RWPE1 (cell line): ENCODE data around the gene CD93.
A peak's percentile ranks its signal among the peaks of the same experiment; 100 is the strongest.

Experiments used
- CTCF ChIA-PET: fragments of 350-600 bp; sonication (Branson Sonifier 250); formaldehyde crosslinking; extraction: SDS; loops from one replicate; lab custom pipeline; 2021; lab: Yijun Ruan, JAX
- POLR2A ChIA-PET: fragments of 400-600 bp; formaldehyde crosslinking; extraction: SDS; loops from one replicate; lab custom pipeline; 2020; ENCODE audit warnings: antibody characterized with exemption; ENCODE audit not compliant: low non-redundant PET; lab: Yijun Ruan, JAX
- DNase-seq: peaks from one replicate; pipeline ENCODE4 v3.0.0; 2012; ENCODE audit warnings: low spot score
- H3K27ac ChIP-seq: fragments of 450-650 bp; 2 replicates; pipeline ENCODE4 v1.5.1; 2017
- CTCF ChIP-seq: fragments of 450-650 bp; conservative IDR thresholded peaks from 2 replicates; pipeline ENCODE4 v1.5.1; 2017; ENCODE audit warnings: low read depth, mild to moderate bottlenecking

Gene CD93

DNA sequence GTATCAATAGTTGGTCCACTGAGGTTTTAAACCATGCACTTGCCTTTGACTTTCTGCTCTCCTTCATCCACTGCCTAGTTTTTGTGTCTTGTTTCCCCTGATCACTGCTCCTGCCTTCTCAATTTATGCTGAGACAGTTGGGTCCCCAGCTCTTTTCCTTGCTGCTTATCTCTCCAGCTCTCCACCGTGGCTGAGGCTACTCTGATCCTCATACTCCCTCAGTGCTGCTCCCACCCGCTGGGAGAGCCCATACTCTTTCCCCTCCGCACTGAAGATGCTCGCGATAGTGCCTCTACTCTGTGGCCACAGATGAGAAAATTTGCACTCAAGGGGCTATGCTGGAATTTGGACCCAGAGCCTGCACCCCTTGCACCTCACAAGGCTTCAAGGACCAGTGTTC, 33.2 kb downstream of the CD93 start:
- DNase-seq = no peak
- ChIA-PET POLR2A (no interaction called here), CTCF (interaction anchor here (0.6 to 1.2 kb wide), 3 partner anchors 88 to 159 kb away, joined by 3 to 5 read pairs (median 5); no protein-coding TSS in a partner anchor)
- no peak for TF ChIP-seq CTCF
- H3K27ac ChIP-seq = no peak overlapping the region

GRCh38 chr20:23050847-23051627, 35.1 kb downstream of the CD93 start:
- POLR2A ChIA-PET = no interaction called here
- TF ChIP-seq CTCF = peak; percentile 77
- CTCF ChIA-PET = interaction anchor here (0.6 to 3.9 kb wide), 15 partner anchors 9 to 891 kb away, joined by 3 to 17 read pairs (median 3); no protein-coding TSS in a partner anchor
- peak overlapping the region; percentile 93 for H3K27ac ChIP-seq
- DNase-seq = peak; percentile 57

- peak overlapping the region; percentile 93 for H3K27ac ChIP-seq
- DNase-seq = peak; percentile 69
Measured at GRCh38 chr20:23050076-23050838, 35.9 kb downstream of the CD93 start.

DNA sequence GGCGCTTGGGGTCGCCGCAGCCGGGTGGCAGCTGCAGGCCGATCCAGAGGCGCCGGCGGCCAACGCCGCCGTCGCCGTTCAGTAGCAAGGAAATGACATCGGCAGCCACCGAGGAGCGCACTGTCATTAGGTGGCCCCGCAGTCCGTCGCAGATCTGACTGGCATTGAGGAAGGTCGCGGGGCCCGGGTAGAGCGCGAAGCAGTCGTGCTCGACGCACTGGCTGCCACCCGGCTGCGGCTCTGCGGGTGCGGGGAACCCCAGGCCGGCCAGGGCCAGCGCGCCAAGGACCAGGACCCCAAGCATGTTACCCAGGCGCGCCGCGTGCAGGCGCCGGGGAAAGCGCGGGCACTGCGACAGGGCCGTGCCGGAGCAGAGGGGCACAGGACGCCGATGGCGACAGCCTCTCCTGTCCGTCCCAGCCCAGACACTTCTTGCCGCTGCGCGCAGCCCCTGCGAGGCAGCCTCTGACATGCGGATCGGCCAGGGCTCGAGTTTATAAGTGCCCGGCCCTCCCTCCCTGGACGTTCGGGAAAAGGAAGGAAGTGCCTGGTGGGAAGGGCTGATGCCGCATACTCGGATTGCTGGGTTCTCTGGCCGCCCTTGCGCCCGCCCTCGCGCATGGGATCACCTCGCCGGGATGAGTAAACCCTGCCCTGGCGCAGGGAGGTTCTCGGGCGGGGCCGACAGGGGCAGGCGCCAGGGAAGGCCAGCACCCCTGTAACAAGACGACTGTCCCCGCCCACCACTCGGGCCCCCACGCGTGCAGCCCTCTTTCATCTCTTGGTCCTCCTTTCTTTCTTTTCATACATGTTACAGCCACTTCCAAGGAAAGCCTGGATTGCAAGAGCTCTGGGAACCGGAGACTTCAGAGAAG, 36.7 kb downstream of the CD93 start, which contains the start of gene THBD:
THBD (minus strand) TSS at position 472 of the 875 bp plus-strand sequence; CDS start at position 304, 168 bp downstream.
- POLR2A ChIA-PET = interaction anchor here (0.5 to 1.0 kb wide), 3 partner anchors 51 to 357 kb away, joined by 3 to 5 read pairs (median 3); no protein-coding TSS in a partner anchor
- H3K27ac ChIP-seq = peak within 1 kb of the TSS; percentile 93
- CTCF ChIA-PET = interaction anchor here (0.6 to 3.9 kb wide), 11 partner anchors 12 to 765 kb away, joined by 3 to 17 read pairs (median 4); no protein-coding TSS in a partner anchor
- peak; percentile 92 for DNase-seq
- TF ChIP-seq CTCF = no peak

More at GRCh38 chr20:23050076-23050838, 35.9 kb downstream of the CD93 start:
- ChIA-PET POLR2A (interaction anchor here (0.5 to 1.0 kb wide), 3 partner anchors 50 to 357 kb away, joined by 3 to 5 read pairs (median 3); no protein-coding TSS in a partner anchor), CTCF (interaction anchor here (0.7 to 3.9 kb wide), 11 partner anchors 12 to 359 kb away, joined by 3 to 17 read pairs (median 5); no protein-coding TSS in a partner anchor)
- TF ChIP-seq CTCF = no peak

DNA sequence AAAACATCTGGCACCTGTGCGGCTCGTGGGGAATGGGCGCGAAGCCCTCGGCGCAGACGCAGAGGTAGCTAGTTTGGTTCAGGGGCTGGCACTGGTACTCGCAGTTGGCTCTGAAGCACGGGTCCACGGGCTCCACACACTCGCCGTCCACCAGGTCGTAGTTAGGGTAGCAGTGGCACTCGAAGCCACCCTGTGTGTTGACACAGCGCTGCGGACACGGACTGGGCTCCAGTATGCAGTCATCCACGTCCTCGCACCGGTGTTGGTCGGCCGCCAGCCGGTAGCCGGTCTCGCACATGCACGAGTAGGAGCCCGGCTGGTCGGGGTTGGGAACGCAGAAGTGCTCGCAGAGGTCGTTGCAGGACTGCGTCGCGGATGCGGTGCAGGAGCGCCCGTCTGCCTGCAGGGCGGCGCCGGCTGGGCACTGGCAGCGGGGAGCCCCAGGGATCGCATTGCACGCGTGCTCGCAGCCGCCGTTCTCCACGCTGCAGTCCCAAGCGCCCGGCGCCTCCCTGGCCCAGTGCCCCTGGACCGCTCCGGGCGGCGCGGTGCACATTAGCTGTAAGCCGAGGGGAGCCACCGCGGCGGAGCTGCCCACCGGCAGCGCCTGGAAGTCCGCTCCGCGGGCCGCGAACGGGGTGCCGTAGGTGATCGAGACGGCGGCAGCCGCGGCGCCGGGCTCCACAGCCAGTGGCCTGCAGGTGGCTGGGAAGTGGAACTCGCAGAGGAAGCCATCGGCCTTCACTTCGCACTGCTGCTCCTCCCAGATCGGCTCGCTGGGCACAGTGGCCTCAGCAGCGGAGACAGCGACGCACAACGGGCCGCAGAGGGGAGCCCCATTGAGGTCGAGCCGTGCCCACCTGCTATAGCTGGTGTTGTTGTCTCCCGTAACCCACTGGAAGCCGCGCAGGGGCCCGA, 37.6 kb downstream of the CD93 start:
- peak; percentile 78 for TF ChIP-seq CTCF
- peak; percentile 68 for DNase-seq
- CTCF ChIA-PET = interaction anchor here (0.6 to 3.9 kb wide), 12 partner anchors 13 to 766 kb away, joined by 3 to 17 read pairs (median 4); no protein-coding TSS in a partner anchor

More for the DNA sequence above, 37.6 kb downstream of the CD93 start:
- H3K27ac ChIP-seq = peak overlapping the region; percentile 93
- POLR2A ChIA-PET = interaction anchor here (0.6 kb wide), 1 partner anchor 302 kb away, joined by 3 read pairs; no protein-coding TSS in a partner anchor
